Tongue (tissue), 2 donors: Measurements from ENCODE around the gene ARHGAP18. TPM values are rescaled to one million over a fixed set of nuclear protein-coding genes. Genes with fewer than 3 reads are reported as not detected.

Experiments used
- DNase-seq: peaks from one replicate; pipeline ENCODE4 v3.0.0-alpha.2; 2015
- total RNA-seq: library from RNA; depleted of rRNA; stranded (reverse); fragments of >200 nt; gene quantifications from one replicate; pipeline ENCODE4 v1.2.3, GENCODE V29; 2014

The ARHGAP18 gene
- total RNA-seq, 1 donor from 2014 or later = 19.1 TPM

DNA sequence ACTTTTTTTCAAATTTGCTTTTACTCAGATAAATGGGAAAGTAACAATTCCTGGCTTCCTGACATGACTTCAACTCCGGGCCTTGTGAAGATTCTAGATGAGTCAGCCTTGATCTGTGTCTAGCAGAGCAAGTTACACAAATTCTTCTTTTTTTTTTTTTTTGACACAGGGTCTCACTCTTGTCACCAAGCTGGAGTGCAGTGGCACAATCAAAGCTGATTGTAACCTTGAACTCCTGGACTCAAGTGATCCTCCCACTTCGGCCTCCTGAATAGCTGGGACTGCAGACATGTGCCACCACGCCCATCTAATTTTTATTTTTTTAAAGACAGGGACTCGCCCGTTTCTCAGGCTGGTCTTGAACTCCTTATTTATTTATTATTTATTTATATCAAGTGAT, 7.3 kb upstream of the ARHGAP18 start:
- no peak for DNase-seq

DNA sequence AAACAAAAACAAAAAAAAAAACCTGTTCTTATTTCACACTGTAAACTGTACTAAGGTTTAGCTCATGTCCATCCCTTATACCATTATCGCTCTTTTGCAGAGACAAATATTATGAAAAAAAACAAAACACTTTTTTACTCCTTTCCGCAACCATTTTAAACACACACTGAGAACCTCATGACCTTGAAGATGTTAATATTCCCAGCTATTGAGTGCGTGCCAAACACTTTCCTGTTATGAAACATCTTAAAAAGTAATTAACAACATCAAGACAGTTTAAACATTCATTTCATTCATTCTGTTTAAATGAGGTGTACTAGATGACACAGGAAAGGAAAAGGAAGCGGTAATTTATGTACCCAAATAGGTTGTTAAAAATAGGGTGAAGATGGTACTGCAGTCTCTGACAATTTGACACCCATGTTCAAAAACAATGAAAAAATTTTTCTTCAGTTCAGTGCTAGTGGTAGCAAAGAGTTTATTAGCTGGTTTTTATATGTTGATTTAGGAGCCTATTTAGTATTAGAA, 3.9 kb upstream of the ARHGAP18 start:
- DNase-seq = no peak

- no peak for DNase-seq
These were observed 1.3 kb upstream of the ARHGAP18 start for GRCh38 chr6:129711271-129711631.

GRCh38 chr6:129710450-129711270, 683 bp upstream of the ARHGAP18 start:
- no peak for DNase-seq

- DNase-seq = peak; percentile 75
These were observed 695 bp downstream of the ARHGAP18 start for GRCh38 chr6:129709196-129709768.

DNA sequence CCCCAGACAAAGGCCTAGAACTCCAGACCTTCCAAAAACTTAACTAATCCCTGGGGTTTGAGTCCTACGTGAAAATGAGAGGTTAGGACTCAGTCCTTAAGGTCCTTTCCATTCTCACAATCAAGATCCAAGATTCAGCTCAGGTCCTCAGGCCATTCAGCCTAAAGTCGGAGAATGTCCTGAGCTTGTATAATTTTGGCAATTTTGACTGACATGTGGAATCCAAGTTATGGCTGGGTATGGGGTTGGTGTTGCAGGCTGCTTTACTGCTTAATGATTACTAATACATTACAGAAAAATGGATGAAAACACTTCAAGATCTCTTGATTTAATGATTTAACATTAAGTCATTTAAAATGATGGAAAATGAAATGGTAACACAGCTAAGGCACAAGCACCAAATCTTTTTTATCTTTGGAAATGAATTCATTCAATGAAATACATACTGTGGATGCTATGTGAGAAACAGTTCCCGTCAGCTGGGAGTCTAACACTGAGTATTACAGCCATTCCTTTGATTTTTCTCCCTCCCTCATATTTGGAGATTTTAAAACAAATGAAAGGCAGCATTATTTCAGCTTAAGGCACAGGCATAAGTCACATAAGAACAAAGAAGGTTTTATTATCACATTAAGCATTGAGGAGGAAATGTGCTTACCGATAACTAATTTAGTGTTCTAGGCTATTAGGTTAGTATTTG, 1.3 kb downstream of the ARHGAP18 start:
- DNase-seq = no peak

DNA sequence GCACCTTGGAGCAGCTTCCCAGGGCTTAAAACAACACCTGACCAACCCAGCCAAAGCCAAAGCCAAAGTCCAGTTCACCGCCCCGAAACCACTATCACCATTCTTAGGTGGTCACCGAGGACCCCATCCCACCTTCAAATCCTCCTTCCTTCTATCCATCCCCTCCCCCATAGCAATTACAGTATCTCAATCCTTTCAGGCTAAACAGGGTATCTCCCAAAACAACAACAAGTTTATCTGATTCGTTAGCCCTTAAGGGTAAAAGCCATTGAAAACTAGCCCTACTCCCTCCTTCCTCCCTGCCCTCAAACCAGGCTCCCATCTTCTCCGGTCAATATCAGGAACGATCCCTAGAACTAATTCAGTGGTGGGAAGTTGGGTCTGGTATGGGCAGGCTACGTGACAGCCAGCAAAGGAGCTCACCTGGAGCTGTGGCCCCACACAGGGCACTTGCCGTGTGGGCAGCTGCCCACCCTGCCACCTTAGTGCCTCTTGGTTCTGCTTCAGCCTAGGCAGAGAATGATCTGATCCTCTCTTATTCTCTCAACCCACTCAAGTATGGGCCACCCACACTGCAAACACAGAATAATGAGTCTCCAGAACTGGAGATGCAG, 2.0 kb downstream of the ARHGAP18 start:
- no peak for DNase-seq

DNA sequence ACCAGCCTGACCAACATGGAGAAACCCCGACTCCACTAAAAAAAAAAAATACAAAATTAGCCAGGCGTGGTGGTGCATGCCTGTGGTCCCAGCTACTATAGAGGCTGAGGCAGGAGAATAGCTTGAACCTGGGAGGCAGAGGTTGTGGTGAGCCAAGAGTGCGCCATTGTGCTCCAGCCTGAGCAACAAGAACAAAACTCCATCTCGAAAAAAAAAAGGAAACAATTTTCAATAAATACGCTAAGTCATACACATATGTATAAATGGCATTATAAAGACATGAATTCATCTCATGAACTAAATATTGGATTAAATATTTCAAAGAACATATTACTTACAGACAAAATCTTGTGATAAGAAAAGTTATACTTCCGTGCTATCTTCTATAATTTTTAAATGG, 2.9 kb downstream of the ARHGAP18 start:
- no peak for DNase-seq

GRCh38 chr6:129705212-129705611, 4.8 kb downstream of the ARHGAP18 start:
- DNase-seq = no peak

DNA sequence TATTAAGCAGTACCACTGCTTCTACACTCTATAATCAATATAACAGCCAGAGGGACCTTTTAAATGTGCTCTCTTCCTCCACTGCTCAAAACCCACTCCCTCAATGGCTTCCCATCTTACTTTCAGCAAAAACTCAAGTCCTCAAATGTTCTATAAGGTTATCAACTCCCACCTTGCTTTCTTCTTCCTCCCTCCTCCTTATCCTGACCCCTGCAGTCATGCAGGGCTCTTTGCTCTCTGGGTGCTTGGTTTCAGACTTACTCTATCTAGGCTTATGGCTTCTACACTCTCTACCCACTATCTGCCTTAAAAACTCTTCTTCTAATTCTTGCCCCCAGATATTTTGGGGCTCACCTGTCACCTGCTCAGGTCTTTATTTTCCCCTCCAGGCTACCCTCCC, 5.3 kb downstream of the ARHGAP18 start:
- no peak for DNase-seq

DNA sequence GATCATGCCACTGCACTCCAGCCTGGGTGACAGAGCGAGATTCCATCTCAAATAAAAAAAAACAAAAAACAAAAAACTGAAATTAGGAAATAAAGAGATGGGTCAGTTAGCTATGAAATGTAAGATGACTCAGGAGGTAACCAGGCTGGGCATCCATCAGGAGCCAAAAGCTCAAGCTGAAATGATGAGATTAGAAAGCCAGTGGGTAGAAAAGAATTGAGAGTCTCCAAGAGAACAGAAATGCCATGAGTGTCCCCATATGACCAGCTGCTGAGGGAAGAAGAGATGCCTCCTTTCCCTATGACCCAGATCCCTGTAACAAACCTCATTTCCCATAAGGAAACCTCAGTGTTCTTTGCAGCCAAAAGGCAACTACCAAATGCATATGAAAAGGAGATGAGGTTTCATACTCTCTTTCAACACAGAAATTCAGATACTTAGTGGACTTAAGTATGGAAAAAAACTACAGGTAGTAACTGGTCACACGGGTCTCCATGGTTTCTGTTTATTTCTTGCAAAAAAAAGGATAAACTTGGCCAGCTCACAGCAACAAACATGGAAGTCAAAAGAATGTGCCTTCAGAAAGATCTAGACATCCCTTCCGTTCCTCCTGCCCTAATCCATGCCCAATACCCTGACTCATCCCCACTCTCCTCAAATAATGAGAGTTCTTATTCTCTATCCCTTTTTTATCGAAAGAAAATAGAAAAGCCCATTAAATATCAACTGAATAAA, 8.1 kb downstream of the ARHGAP18 start:
- no peak for DNase-seq

DNA sequence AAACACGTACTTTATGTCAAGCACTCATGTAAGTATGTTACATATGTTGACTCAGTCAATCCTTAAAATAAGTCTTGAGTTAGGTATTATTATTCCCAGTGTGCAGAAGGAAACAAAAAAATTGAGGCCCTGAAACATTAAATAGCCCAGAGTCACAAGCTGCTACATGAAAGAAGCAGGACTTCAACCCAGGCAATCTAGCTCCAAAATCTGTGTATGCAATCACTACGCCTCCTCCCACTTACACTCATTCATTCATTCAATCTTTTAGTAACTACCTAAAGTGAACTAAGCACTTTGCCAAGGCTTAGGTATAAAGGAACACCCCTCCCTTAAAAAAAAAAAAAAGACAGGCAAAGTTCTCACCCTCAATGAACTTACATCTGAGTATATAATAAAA, 9.3 kb downstream of the ARHGAP18 start:
- DNase-seq = no peak

DNA sequence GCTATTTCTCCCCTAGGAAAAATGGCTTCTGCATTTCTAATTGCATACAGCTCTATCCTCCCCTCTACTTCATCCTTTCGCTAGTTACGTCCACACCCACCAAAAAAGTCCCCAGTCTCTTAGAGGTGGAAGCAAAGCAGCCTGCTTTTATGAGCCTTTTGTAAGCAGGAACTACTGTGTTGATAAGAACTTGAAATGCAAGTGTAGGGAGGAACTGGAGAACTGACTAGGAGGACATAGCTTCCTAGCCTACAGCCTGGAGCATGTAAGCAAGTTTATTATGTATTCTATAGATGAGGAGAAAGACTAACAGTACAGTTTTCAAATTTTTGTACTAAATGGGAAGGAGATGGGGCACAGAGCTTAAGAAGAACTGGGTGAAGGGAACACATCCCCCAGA, 10.3 kb downstream of the ARHGAP18 start:
- DNase-seq = no peak

DNA sequence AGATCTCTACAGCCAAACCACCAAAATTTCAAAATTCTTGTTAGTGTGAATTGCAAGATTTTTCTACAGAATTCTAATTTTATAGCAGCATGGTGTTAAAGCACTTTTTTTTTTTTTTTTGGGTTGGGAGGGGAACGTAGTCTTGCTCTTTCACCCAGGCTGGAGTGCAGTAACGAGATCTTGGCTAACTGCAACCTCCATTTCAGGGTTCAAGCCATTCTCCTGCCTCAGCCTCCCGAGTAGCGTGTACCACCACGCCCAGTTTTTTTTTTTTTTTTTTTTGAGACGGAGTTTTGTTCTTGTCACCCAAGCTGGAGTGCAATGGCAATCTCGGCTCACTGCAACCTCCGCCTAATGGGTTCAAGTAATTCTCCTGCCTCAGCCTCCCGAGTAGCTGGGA, 11.5 kb downstream of the ARHGAP18 start:
- no peak for DNase-seq

DNA sequence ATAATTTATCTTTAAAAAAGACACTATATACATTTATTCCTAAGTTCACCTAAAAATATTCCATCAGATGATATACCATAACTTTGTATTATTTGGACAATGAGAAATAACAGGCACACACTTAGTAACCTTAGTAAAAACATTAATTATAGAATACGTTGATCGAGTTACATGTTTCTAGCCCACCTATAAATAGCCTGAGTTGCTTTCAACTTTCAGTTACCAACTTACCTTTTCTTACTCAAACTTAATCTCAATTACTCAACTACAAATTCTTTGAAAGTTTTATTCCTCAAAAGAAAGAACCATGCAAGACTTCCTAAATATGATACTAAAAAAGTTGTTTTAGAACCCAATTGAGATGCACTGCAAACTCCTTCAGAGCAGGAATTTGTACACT, 12.2 kb downstream of the ARHGAP18 start:
- DNase-seq = no peak

DNA sequence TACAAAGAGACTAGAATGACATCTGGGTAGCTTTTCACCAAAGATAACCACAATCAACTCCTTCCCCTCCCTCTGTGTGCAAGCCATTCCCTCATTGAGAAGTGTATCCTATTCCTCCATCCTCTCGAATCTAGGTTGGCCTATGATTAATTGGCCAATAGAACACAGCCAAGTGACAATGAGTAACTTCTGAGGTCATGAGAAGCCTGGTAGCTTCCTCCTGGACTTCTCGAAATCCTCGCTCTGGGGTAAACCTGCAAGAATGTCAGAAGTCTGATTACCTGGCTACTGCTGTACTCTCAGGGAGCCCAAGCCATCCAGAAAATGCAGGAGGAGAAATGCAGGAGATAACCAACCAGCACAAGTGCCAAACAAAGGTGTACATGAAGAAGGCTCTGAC, 13.1 kb downstream of the ARHGAP18 start:
- no peak for DNase-seq

DNA sequence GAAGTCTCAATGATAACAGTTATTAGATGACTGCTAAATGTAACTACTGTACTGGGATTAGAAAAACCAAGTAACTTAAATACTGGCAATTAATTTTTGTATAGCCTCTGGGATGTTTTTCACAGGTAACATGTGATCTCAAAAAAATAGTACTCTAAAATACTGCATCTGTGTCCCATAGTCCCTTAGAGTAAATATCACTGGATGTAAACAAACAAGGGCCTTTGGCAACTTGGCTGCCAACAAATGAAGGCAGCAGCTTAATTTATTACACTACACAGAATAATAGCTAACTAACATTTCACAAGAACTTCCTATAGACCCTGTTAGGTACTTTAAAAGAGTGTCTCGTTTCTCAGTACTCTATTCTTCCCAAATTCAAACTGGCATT, 14.0 kb downstream of the ARHGAP18 start:
- DNase-seq = no peak

GRCh38 chr6:129695373-129696027, 14.5 kb downstream of the ARHGAP18 start:
- DNase-seq = no peak

GRCh38 chr6:129694036-129694435, 15.9 kb downstream of the ARHGAP18 start:
- no peak for DNase-seq

DNA sequence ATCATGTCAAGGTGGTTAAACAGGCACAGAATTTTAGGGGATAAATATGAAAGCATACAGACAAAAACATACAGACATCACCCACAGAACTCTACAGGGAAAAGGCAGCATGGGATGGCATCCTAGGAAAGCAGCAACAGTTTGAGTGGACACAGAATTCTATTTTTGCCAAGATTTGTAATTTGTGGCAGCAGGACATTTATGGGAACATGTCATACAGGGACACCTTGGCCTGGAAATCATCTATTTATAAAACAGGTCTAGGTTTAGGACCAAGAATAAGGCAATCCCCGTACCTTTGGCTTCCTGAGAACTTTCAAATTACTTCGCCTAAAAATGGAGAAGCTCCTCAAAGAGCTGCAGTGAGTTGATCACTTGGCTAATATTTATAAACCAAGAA, 17.5 kb downstream of the ARHGAP18 start:
- DNase-seq = no peak

DNA sequence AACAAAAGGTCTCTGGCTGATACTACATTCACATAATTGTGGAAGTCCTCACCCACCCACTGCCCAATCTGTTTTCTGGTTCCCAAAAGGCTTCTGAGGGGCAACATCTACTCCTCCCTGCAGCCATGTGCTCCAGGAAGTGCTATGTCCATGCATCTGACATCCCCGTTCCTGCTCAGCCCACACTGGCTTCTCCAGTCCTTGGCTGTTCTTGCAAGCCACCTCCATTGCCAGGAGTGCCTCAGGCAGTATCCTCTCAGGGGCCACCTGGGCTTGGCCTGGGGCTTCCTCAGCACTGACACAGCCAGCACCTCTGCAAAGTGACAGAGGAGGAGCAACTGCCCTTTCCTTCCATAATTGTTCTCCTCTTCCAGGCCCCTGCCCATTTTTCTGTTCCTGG, 18.3 kb downstream of the ARHGAP18 start:
- no peak for DNase-seq
